ENCODE data around the gene CALR. TPM values are rescaled to one million over a fixed set of nuclear protein-coding genes. Genes with fewer than 3 reads are reported as not detected.
"Not testable (repeated sequence)": the region's sequence is repeated elsewhere in the genome, so short reads cannot be mapped to it uniquely, and the experiment has no call there.

CALR gene
- total and polyA plus RNA-seq, 2 experiments from 2014 or later = 1,015 to 1,238 TPM

DNA sequence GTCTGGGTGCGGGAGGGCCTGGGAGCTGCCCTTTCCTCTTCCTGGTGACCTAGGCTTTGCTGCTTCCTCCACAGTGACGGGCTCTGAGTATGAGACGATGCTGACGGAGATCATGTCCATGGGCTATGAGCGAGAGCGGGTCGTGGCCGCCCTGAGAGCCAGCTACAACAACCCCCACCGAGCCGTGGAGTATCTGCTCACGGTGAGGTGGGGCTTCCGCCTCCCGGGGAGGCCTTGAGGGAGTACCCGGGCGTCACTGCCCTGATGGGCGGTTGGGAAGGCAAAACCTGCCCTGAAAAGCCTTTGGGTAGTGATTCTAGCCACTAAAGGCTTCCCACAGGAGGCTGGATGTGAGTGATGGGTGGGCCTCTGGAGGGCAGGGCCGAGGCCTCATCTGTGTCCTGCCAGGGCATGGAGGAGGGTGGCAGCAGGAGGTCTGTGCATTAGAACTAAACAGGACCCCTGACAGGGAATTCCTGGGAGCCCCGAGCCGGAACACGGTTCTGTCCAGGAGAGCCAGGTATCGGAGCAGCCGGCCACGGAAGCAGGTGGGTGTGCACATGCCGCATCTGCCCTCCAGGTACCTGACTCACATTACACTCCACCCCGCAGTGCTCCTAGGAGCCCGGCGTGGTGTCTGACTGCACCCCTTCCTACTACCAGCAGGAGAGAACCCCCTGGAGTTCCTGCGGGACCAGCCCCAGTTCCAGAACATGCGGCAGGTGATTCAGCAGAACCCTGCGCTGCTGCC lies 10.4 kb downstream of the CALR start:
- no peak overlapping the region for H3K27ac ChIP-seq
- peaks cover 72% of the 10 kb centered on the region for H3K79me2 ChIP-seq (ENCODE audit: insufficient read depth)
- peaks cover 42% of the 10 kb centered on the region for H3F3A ChIP-seq (ENCODE audit: insufficient read depth)
- H3K36me3 ChIP-seq (ENCODE audit: low read depth) = peaks cover 30% of the 10 kb centered on the region; the same call in 1 of the 2 replicates
- peaks cover 32% of the 10 kb centered on the region for H3K4me1 ChIP-seq (ENCODE audit: insufficient read depth)
- in situ Hi-C loops (cut with MboI) = no loop called here
- H4K20me1 ChIP-seq (ENCODE audit: insufficient read depth) = no peaks in the 10 kb centered on the region
- WGBS, 2 experiments (ENCODE audit: low coverage in 1 of 2, low lambda C conversion rate in 2 of 2, missing lambda C conversion rate in 2 of 2) = 93 to 95% methylated on average over 30 of the region's 30 CpGs
- no peaks in the 10 kb centered on the region for H3K9me2 ChIP-seq (ENCODE audit: insufficient read depth)
- H3K4me3 ChIP-seq = no peak overlapping the region
- no peaks in the 10 kb centered on the region for H3K9me3 ChIP-seq (ENCODE audit: low read depth)
- no peak overlapping the region for H3K4me2 ChIP-seq (ENCODE audit: unreplicated experiment)
- DNase-seq = no peak
- no peaks in the 10 kb centered on the region for H3K27me3 ChIP-seq (replicated peaks; ENCODE audit: insufficient read depth)
- no peak for TF ChIP-seq EZH2 (IDR thresholded peaks at IDR 0.05; ENCODE audit: insufficient read depth, poor library complexity, severe bottlenecking)
- no peak for TF ChIP-seq EZH2phosphoT487 (IDR thresholded peaks at IDR 0.05; ENCODE audit: insufficient read depth, low read depth)
- H3K9ac ChIP-seq = no peak overlapping the region
- no peak overlapping the region for H2AFZ ChIP-seq

DNA sequence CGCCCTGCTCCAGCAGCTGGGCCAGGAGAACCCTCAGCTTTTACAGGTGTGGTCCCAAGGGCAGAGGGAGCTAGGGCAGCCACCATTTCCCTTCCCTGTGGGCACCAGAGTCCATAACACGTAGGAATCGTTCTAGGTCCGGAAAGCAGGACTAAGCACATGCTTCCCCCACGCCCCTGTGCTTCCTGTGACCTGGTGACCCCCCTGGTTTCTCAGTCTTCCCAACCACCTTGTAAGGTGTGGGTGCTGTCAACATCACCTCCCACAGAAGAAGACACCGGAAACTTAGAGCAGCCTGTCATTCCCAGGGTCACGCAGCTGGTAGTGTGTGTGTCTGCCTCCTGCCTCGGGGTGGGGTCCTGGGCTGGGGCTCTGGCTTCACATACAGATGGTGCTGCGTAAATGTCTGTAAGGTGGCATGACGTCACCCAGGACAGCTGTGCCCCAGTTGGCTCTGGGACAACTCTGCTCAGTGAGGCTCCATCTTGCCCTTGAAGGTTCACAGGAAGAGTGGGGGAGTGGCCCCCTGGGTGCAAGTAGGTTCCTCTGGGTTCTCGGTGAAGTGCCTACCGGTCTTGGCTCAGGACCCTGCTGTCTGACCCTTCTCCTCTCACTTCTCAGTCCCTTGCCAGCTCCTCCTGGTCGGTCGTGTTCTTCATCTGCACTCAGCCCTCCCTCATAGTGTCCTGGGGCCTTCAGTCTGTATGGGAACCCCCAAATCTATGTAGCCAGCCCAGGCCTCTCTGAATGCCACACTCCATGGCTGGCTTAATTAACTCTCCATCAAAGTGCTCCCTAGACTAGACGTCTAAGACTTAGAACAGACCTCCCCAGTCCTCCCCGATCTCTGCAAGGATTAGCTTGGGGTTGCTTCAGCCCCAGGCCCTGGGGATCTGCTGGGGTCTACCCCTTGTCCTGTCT lies 11.2 kb downstream of the CALR start:
- H4K20me1 ChIP-seq (ENCODE audit: insufficient read depth) = no peaks in the 10 kb centered on the region
- no peak overlapping the region for H3K4me3 ChIP-seq
- peak; percentile 35 for DNase-seq
- H3K9ac ChIP-seq = no peak overlapping the region
- TF ChIP-seq EZH2phosphoT487 (IDR thresholded peaks at IDR 0.05; ENCODE audit: insufficient read depth, low read depth) (no peak), EZH2 (IDR thresholded peaks at IDR 0.05; ENCODE audit: insufficient read depth, poor library complexity, severe bottlenecking) (no peak)
- H3K9me3 ChIP-seq (ENCODE audit: low read depth) = no peaks in the 10 kb centered on the region
- H3K36me3 ChIP-seq (ENCODE audit: low read depth) = peaks cover 25% of the 10 kb centered on the region; the same call in 1 of the 2 replicates
- H3K9me2 ChIP-seq (ENCODE audit: insufficient read depth) = no peaks in the 10 kb centered on the region
- in situ Hi-C loops (cut with MboI) = loop anchor here (25.0 kb wide), 1 partner anchor 638 kb away; no protein-coding TSS in a partner anchor
- peaks cover 81% of the 10 kb centered on the region for H3K79me2 ChIP-seq (ENCODE audit: insufficient read depth)
- peaks cover 42% of the 10 kb centered on the region for H3F3A ChIP-seq (ENCODE audit: insufficient read depth)
- 68 to 72% methylated on average over 16 of the region's 16 CpGs for WGBS, 2 experiments (ENCODE audit: low coverage in 1 of 2, low lambda C conversion rate in 2 of 2, missing lambda C conversion rate in 2 of 2)
- peaks cover 33% of the 10 kb centered on the region for H3K4me1 ChIP-seq (ENCODE audit: insufficient read depth)
- no peak overlapping the region for H3K27ac ChIP-seq
- H3K27me3 ChIP-seq (replicated peaks; ENCODE audit: insufficient read depth) = no peaks in the 10 kb centered on the region
- no peak overlapping the region for H3K4me2 ChIP-seq (ENCODE audit: unreplicated experiment)
- H2AFZ ChIP-seq = no peak overlapping the region

DNA sequence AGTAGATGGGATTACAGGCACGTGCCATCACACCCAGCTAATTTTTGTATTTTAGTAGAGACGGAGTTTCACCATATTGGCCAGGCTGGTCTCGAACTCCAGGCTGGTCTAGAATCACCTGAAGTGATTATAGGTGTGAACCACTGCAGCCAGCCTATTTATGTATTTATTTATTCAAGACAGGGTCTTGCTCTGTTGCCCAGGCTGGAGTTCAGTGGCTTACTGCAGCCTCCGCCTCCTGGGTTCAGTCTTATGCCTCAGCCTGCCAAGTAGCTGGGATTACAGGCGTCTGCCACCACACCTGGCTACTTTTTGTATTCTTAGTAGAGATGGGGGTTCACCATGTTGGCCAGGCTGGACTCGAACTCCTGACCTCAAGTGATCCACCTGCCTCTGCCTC lies 13.6 kb downstream of the CALR start:
- H3K4me1 ChIP-seq (ENCODE audit: insufficient read depth) = peaks cover 26% of the 10 kb centered on the region
- 92 to 93% methylated on average over 6 of the region's 6 CpGs for WGBS, 2 experiments (ENCODE audit: low coverage in 1 of 2, low lambda C conversion rate in 2 of 2, missing lambda C conversion rate in 2 of 2)
- H3K9me3 ChIP-seq (ENCODE audit: low read depth); H3K27me3 ChIP-seq (replicated peaks; ENCODE audit: insufficient read depth); H3K9me2 ChIP-seq (ENCODE audit: insufficient read depth); H2AFZ ChIP-seq; H3K4me3 ChIP-seq; H4K20me1 ChIP-seq (ENCODE audit: insufficient read depth); DNase-seq: not testable (repeated sequence)
- H3K4me2 ChIP-seq (ENCODE audit: unreplicated experiment) = peak overlapping the region; percentile 13
- H3K9ac ChIP-seq = peak overlapping the region; percentile 91
- H3K27ac ChIP-seq = peak overlapping the region; percentile 99
- in situ Hi-C loops (cut with MboI) = loop anchor here (25.0 kb wide), 1 partner anchor 635 kb away; no protein-coding TSS in a partner anchor
- peaks cover 95% of the 10 kb centered on the region for H3K79me2 ChIP-seq (ENCODE audit: insufficient read depth)
- H3K36me3 ChIP-seq (ENCODE audit: low read depth) = peaks cover 18% of the 10 kb centered on the region; the same call in 1 of the 2 replicates
- peaks cover 50% of the 10 kb centered on the region for H3F3A ChIP-seq (ENCODE audit: insufficient read depth)

DNA sequence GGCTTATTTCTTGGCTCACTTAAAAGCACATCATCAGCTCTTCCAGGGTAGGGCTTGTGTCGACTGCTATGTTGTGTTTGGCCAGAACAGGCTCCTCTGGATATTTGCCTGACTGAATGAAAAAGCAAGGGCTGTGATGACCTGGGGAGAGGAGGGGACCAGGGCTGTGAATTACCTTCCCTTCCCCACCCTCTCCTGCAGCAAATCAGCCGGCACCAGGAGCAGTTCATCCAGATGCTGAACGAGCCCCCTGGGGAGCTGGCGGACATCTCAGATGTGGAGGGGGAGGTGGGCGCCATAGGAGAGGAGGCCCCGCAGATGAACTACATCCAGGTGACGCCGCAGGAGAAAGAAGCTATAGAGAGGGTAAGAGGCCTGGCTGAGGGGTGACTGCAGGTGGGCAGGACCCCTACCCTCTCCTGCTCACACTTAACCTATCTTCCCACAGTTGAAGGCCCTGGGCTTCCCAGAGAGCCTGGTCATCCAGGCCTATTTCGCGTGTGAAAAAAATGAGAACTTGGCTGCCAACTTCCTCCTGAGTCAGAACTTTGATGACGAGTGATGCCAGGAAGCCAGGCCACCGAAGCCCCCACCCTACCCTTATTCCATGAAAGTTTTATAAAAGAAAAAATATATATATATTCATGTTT lies 14.2 kb downstream of the CALR start:
- H3K9ac ChIP-seq = peak overlapping the region; percentile 91
- 44 to 45% methylated on average over 12 of the region's 12 CpGs for WGBS, 2 experiments (ENCODE audit: low coverage in 1 of 2, low lambda C conversion rate in 2 of 2, missing lambda C conversion rate in 2 of 2)
- no peaks in the 10 kb centered on the region for H3K27me3 ChIP-seq (replicated peaks; ENCODE audit: insufficient read depth)
- no peak for TF ChIP-seq EZH2phosphoT487 (IDR thresholded peaks at IDR 0.05; ENCODE audit: insufficient read depth, low read depth)
- TF ChIP-seq EZH2 (IDR thresholded peaks at IDR 0.05; ENCODE audit: insufficient read depth, poor library complexity, severe bottlenecking) = no peak
- no peaks in the 10 kb centered on the region for H3K9me3 ChIP-seq (ENCODE audit: low read depth)
- H3F3A ChIP-seq (ENCODE audit: insufficient read depth) = peaks cover 50% of the 10 kb centered on the region
- no peak overlapping the region for H2AFZ ChIP-seq
- H3K4me1 ChIP-seq (ENCODE audit: insufficient read depth) = peaks cover 20% of the 10 kb centered on the region
- H3K4me2 ChIP-seq (ENCODE audit: unreplicated experiment) = peak overlapping the region; percentile 50
- H4K20me1 ChIP-seq (ENCODE audit: insufficient read depth) = no peaks in the 10 kb centered on the region
- H3K27ac ChIP-seq = peak overlapping the region; percentile 99
- H3K36me3 ChIP-seq (ENCODE audit: low read depth) = peaks cover 18% of the 10 kb centered on the region; the same call in 1 of the 2 replicates
- DNase-seq = peak; percentile 94
- H3K4me3 ChIP-seq = no peak overlapping the region
- peaks cover 95% of the 10 kb centered on the region for H3K79me2 ChIP-seq (ENCODE audit: insufficient read depth)
- no peaks in the 10 kb centered on the region for H3K9me2 ChIP-seq (ENCODE audit: insufficient read depth)
- in situ Hi-C loops (cut with MboI) = loop anchor here (25.0 kb wide), 1 partner anchor 635 kb away; no protein-coding TSS in a partner anchor
